Stimulated activated CD8-positive, alpha-beta memory T cell treated with anti-CD3 and anti-CD28 coated beads, Interleukin-7, amount 100 ng/mL, for 48 hours (primary cell): Measurements from ENCODE around the gene MUC22.
"Not testable (repeated sequence)": the region's sequence is repeated elsewhere in the genome, so short reads cannot be mapped to it uniquely, and the experiment has no call there.

Experiments used
- DNase-seq, 2 donors: peaks; one replicate each; pipeline ENCODE4 v3.0.0-alpha.2; 2020; ENCODE audit warnings: low read depth in 1 of 2; ENCODE audit errors: extremely low read depth in 1 of 2

MUC22 gene

DNA sequence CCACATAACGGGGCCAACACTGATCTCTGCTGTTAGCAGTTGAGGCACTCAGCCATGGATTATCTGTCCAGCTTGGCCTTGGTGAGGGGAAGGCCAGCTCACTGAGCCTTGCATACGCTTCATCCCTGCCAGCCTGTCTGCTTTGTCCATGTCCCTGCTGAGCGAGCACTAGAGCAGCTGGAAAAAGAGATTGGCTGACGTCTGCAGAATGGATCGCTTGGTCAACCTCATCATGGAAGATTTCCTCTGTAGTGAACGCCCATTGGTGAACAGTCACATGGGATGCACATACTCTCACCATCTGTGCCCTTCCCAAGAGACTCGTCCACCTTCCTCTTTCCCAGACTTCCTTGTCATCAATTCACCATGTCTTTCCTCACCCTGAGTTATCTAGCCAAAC is 26.9 kb downstream of the MUC22 start:
- DNase-seq: no peak

DNA sequence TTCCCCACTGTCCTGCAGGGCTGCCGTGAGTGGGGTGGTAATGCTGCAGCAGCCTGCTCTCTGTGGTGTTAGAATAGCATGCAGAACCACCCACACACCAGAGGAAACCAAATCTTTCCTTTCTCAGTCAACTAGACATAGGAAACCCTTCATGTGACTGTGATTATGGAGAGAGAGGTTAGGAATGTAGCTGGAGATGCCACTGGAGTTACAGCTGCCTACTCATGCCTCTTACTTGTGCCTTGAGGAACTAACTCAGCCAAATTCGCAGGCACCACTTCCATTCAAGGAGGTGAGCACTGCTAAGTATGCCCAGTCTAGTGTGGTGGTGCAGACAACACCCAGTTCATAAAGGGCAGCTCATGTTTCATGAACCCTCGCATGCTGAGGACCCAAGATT is 27.4 kb downstream of the MUC22 start:
- DNase-seq: no peak

- no peak for DNase-seq
Measured at GRCh38 chr6:31038559-31038958, 28.3 kb downstream of the MUC22 start.

DNA sequence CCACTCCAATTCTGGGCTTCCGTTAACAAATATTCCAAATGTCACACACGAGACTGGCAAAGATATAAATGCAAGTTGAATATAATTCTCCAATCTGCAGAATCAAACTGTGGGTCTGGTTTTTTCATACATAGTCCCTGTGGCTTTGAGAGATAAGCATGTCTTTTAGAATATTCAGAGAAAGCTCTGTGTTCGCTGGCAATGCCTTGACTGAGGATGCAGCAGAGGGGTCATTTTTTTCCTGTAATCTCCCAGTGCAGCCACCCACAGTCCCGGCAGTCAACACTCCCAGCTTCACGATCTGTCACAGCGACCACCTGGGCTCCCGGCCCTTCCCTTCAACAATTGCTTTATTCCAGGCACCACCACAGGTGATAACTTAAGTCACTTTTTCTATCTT is 30.5 kb downstream of the MUC22 start:
- no peak for DNase-seq

- DNase-seq: no peak
Measured at GRCh38 chr6:31041372-31041974, 31.2 kb downstream of the MUC22 start.

DNA sequence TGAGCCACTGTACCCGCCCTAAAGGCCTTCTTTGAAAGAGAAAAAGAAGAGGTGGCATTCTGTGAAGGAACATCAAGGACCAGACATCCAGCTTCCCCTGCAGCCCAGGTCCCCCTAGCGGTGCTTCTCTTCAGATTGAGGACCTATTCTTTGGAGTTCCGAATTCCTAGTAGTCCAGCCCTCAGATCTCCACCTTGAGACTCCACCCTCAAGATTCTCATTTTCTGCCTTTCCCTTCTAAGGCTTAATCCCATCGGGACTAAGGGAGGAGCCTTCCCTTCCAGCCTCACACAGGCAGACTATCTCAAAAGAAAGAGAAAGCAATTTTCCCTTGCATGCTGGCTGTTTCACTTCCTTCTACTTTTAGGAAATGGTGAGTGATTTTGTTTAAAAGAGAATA is 32.5 kb downstream of the MUC22 start:
- no peak for DNase-seq

GRCh38 chr6:31048099-31048498 is 37.8 kb downstream of the MUC22 start:
- no peak for DNase-seq

DNA sequence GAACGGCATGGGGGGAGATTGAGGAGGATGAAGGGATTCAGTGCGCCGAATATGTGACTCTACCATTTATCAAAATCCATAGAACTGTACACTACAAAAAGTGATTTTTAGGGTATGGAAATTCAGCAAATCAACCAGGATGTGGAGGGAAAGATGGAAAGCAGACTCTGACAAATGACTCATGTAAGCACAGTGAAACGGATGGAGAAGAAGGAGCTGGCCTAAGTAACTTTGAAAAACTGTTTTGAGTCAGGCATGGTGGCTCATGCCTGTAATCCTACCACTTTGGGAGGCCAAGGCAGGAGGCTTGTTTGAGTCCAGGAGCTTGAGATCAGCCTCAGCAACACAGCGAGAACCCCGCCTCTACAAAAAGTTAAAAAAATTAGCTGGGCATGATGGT is 39.2 kb downstream of the MUC22 start:
- DNase-seq: no peak

DNA sequence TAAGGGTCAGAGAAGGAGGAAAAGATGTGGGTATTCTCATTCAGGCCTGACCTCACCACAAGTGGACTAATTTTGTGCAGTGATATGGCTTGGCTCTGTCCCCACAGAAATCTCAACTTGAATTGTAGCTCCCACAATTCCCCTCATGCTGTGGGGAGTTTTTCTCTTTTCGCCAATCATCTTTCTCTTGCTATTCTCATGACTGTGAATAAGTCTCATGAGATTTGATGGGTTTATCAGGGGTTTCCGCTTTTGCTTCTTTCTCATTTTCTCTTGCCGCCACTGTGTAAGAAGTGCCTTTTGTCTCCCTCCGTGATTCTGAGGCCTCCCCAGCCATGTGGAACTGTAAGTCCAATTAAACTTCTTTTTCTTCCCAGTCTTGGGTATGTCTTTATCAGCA is 42.9 kb downstream of the MUC22 start:
- DNase-seq: not testable (repeated sequence)

DNA sequence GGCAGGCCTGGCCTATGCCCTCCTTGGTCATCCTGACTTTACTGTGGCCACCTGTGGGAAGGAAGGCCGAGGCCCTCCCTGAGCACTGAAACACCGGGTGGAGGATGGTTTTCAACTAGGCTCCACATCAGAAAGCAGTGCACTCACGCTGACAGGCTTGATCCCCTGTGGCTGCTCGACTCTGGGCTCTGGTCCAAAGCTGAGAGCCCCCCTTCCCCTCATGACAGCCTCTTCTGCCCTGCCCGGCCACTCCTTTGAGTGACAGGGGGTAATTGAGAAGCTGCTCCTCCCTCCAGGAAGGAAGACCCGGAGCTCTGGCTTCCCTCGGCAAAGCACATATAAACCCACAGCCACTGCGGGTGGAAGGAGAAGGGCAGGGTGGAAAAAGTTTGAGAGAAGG is 43.6 kb downstream of the MUC22 start:
- DNase-seq: no peak

DNA sequence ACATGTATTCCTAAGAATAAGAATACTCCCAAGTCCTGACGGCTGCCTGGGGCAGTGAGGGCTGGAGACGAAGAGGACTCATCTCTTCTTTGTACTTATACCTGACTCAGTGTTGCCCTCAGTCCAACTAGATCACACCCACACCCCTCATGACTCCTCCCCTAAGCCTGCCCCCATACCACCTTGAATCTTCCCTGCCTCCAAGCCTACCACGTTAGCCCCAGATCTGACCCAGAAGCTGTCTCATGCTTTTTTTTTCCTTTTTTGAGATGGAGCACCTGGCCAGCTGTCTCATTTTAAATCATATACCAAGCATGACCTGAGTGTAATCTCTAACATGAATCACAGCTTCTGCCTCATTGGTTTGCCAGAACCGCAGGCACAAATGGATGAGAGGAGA is 45.2 kb downstream of the MUC22 start:
- DNase-seq: no peak

DNA sequence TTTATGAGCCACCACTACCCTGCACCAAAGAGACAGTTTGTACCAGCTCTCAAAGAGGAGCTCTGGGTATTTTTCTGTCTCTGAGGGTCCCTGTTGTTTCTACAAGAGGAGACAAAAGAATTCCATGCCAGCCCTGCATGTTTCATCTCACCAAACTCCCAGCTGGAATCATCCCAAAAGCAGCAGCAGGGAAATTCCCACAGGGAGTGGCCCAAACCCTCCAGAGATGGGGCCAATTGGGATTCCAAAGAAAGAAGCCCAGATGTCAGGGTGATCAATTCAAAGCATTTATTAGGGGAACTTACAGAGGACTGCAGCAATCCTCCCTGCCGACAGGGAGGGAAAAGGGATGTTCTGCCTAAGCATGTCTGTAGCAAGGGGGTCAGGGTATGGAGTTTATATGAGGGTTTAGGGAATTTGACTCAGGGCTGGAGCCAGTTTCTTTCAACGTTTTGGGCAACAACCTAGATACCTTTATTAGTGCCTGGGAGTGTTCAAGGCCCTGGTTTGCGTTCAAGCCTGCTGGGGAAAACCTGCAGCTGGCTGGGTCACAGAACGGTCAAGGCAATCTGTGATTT is 47.2 kb downstream of the MUC22 start:
- no peak for DNase-seq

GRCh38 chr6:31058128-31058894 is 48.0 kb downstream of the MUC22 start:
- DNase-seq: no peak

DNA sequence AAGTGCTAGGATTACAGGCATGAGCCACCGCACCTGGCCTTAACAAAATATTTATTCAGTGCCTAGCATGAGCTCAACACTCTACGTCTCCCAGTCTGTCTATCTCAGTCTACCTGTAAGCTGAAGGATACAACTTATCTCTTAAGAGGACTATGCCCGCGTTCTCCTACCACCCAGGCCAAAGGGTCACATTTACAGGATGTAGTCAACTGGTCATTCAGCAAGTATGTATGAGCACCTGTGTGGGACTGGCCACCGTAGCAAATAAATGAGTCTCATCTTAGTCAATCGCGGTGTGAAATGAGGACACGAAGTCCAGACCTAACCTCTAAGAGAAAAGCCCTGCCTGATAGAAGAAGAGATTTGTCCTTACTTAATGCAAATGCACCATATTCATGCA is 49.9 kb downstream of the MUC22 start:
- no peak for DNase-seq

GRCh38 chr6:31063906-31064435 is 53.7 kb downstream of the MUC22 start:
- DNase-seq: no peak

DNA sequence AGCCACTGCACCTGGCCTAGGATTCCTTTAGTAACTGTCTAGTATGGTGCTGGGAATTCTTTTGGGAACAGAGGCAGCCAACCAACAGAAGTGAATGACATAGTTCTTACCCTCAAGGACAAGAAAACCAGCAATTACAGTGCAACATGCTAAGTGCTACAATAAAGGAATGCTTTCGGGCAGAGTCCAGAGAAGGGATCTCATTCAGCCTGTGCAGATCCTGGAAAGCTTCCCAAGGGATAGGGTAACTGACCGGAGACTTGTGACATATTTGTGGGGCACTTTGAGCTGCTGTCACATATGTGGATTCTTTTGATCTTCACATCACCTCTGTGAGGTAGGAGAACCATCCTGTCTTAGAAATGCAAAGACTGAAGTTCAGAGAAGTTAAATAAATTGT is 55.3 kb downstream of the MUC22 start:
- DNase-seq: no peak

GRCh38 chr6:31067028-31067427 is 56.8 kb downstream of the MUC22 start:
- DNase-seq: not testable (repeated sequence)

DNA sequence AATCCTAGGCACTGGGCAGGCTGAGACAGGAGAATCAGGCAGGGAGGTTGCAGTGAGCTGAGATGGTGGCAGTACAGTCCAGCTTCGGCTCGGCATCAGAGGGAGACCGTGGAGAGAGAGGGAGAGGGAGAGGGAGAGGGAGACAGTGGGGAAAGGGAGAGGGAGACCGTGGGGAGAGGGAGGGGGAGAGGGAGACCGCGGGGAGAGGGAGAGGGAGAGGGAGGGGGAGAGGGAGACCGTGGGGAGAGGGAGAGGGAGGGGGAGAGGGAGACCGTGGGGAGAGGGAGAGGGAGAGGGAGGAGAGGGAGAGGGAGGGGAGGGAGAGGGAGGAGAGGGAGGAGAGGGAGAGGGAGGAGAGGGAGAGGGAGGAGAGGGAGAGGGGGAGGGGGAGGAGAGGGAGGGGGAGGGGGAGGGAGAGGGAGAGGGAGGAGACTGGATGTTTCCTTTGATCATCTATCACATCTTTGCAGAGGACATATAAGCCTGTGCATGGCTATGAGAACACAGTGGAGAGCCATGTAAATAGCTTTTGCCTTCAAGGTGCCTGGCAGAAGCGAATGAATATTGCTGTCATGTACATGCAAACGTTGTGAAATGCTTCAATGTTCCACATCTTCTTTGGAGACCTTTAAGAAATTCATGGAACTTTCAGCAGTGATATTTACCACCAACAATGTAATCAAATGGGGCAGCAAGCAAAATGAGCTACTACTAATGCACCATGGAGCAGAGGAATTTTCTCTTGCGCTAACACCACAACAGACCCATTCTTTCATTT is 57.8 kb downstream of the MUC22 start:
- not testable (repeated sequence) for DNase-seq

GRCh38 chr6:31068669-31069340 is 58.5 kb downstream of the MUC22 start:
- peak; percentile 25 to 52 for DNase-seq

- DNase-seq: no peak
Measured at GRCh38 chr6:31070711-31071197, 60.5 kb downstream of the MUC22 start.

GRCh38 chr6:31074401-31074800 is 64.1 kb downstream of the MUC22 start:
- DNase-seq: no peak
